Lower leg skin (tissue), 3 donors: ENCODE results near the gene STPG2.

Experiments used
- CTCF ChIP-seq, 3 donors: fragments of 450-650 bp; IDR thresholded peaks; one replicate each; pipeline ENCODE4 v1.5.1; 2016; ENCODE audit warnings: antibody characterized with exemption in 3 of 3, mild to moderate bottlenecking in 3 of 3, moderate library complexity in 2 of 3
- POLR2A ChIP-seq, 2 donors: fragments of 450-650 bp; IDR thresholded peaks; one replicate each; pipeline ENCODE4 v1.6.1; 2016 to 2017; ENCODE audit warnings: antibody characterized with exemption in 2 of 2, mild to moderate bottlenecking in 1 of 2, moderate library complexity in 1 of 2

DNA sequence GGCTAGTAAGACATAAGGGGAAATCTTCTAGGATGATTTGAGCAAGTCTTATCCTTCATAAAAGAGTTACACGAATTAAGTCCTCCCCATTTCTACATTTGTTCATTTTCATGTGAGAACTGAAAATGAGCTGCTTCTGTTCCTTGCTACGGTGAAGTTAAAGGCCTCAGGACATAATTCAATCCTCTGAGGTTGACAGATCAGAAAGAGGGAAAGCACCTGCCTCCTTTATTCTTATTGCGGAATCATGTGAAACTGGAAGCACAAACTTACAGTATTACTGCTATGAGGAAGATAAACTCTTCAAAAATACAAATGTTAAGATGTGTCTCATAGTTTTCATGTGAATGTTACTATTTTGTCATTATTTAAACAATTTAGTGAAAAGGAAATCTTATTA lies 395.3 kb downstream of the STPG2 start:
- TF ChIP-seq CTCF (IDR thresholded peaks at IDR 0.05) (no peak), POLR2A (IDR thresholded peaks at IDR 0.05) (no peak)
